Progenitor cell of endocrine pancreas (in vitro differentiated cells): ENCODE results near the gene FYN. TPM values are rescaled to one million over a fixed set of nuclear protein-coding genes. Genes with fewer than 3 reads are reported as not detected.
A peak's percentile ranks its signal among the peaks of the same experiment; 100 is the strongest.
"Not testable (repeated sequence)": the region's sequence is repeated elsewhere in the genome, so short reads cannot be mapped to it uniquely, and the experiment has no call there.

Experiments used
- DNase-seq: peaks from one replicate; pipeline ENCODE4 v3.0.0; 2021; ENCODE audit warnings: low spot score; ENCODE audit not compliant: unreplicated experiment
- H3K27ac Mint-ChIP-seq: 2 replicates; pipeline ENCODE4 v1.8.0; 2021; ENCODE audit warnings: mild to moderate bottlenecking, moderate library complexity, mixed read lengths
- H3K27me3 Mint-ChIP-seq: 2 replicates; pipeline ENCODE4 v1.8.0; 2021; ENCODE audit warnings: mixed read lengths
- H3K36me3 Mint-ChIP-seq: 2 replicates; pipeline ENCODE4 v1.8.0; 2022; ENCODE audit warnings: mixed read lengths; ENCODE audit not compliant: insufficient read depth
- H3K4me1 Mint-ChIP-seq: 2 replicates; pipeline ENCODE4 v1.8.0; 2021; ENCODE audit warnings: low read depth, mixed read lengths
- H3K4me3 Mint-ChIP-seq: 2 replicates; pipeline ENCODE4 v1.8.0; 2021; ENCODE audit warnings: low read depth, mild to moderate bottlenecking, moderate library complexity, mixed read lengths
- H3K9me3 Mint-ChIP-seq: 2 replicates; pipeline ENCODE4 v1.8.0; 2021; ENCODE audit warnings: low read depth, mixed read lengths
- CTCF ChIP-seq: fragments of 200-600 bp; sonication (generic); IDR thresholded peaks from one replicate; pipeline ENCODE4 v1.5.0; 2021; ENCODE audit warnings: antibody characterized with exemption, mild to moderate bottlenecking; ENCODE audit not compliant: unreplicated experiment
- total RNA-seq: library from RNA; stranded (reverse); gene quantifications from 2 replicates; pipeline ENCODE4 v1.2.1, GENCODE V29; 2021

FYN gene
- total RNA-seq, 1 donor from 2014 or later, result 169 TPM

- H3K9me3 Mint-ChIP-seq, result peaks cover 3% of the 10 kb centered on the region
- DNase-seq, result no peak
- H3K27ac Mint-ChIP-seq, result no peak overlapping the region
- TF ChIP-seq CTCF, result peak; percentile 57
- H3K4me1 Mint-ChIP-seq, result no peaks in the 10 kb centered on the region
- H3K36me3 Mint-ChIP-seq, result no peaks in the 10 kb centered on the region
- no peak overlapping the region for H3K4me3 Mint-ChIP-seq
- H3K27me3 Mint-ChIP-seq, result no peaks in the 10 kb centered on the region
These were observed 230.6 kb downstream of the FYN start for GRCh38 chr6:111642463-111643158.

GRCh38 chr6:111639266-111639665 lies 234.0 kb downstream of the FYN start:
- no peaks in the 10 kb centered on the region for H3K4me1 Mint-ChIP-seq
- no peak for TF ChIP-seq CTCF
- H3K4me3 Mint-ChIP-seq, result no peak overlapping the region
- no peak for DNase-seq
- H3K27me3 Mint-ChIP-seq, result no peaks in the 10 kb centered on the region
- H3K36me3 Mint-ChIP-seq, result peaks cover 2% of the 10 kb centered on the region
- H3K9me3 Mint-ChIP-seq, result peaks cover 11% of the 10 kb centered on the region
- no peak overlapping the region for H3K27ac Mint-ChIP-seq

GRCh38 chr6:111634981-111635380 lies 238.3 kb downstream of the FYN start:
- H3K27ac Mint-ChIP-seq, H3K27me3 Mint-ChIP-seq, H3K4me3 Mint-ChIP-seq, H3K36me3 Mint-ChIP-seq, DNase-seq: not testable (repeated sequence)
- H3K4me1 Mint-ChIP-seq, result peaks cover 12% of the 10 kb centered on the region
- peaks cover 11% of the 10 kb centered on the region for H3K9me3 Mint-ChIP-seq

GRCh38 chr6:111633822-111634221 lies 239.4 kb downstream of the FYN start:
- peaks cover 12% of the 10 kb centered on the region for H3K4me1 Mint-ChIP-seq
- peaks cover 7% of the 10 kb centered on the region for H3K9me3 Mint-ChIP-seq
- no peak for TF ChIP-seq CTCF
- DNase-seq, result no peak
- peaks cover 2% of the 10 kb centered on the region for H3K36me3 Mint-ChIP-seq
- no peak overlapping the region for H3K4me3 Mint-ChIP-seq
- no peak overlapping the region for H3K27ac Mint-ChIP-seq
- H3K27me3 Mint-ChIP-seq, result peaks cover 5% of the 10 kb centered on the region

GRCh38 chr6:111632468-111633247 lies 240.6 kb downstream of the FYN start:
- Mint-ChIP-seq H3K27ac (no peak overlapping the region), H3K4me3 (no peak overlapping the region), H3K36me3 (peaks cover 2% of the 10 kb centered on the region), H3K27me3 (peaks cover 5% of the 10 kb centered on the region), H3K9me3 (peaks cover 7% of the 10 kb centered on the region), H3K4me1 (peaks cover 12% of the 10 kb centered on the region)
- no peak for DNase-seq
- no peak for TF ChIP-seq CTCF
